Measurements from ENCODE around the gene GBE1. TPM values are rescaled to one million over a fixed set of nuclear protein-coding genes. Genes with fewer than 3 reads are reported as not detected.

Gene GBE1
- total RNA-seq, 1 donor: 184 TPM

DNA sequence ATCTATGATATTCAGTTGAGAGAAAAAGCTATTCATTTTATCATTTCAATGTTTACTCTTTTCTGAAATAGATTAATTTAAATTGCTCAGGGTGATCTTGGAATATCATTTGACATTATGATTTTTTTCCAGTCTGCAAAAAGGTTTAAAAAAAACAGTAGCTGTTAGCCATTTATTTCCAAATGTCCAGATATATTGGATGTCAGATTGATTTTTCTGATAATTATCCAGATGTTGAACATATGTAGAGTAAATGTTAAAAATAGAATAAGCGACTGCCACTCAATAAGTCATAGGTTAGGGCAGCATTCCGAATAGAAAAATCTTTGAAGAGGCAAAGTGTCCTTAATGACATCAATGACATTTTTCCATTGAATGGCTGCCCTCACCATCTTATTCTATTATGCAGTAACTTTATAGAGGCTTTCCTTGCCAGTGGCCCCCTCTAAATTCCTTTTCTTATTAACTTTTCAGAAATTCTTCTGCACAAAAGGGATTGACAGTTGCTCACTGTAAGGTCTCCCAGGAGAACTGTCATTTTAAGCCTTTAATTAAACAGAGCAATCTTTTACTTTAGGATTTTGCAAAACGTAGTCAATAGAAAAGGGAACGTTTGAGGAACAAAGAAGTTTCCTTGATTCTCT is 316.5 kb downstream of the GBE1 start:
- H3K36me3 ChIP-seq (ENCODE audit: insufficient read depth, low read length): no peaks in the 10 kb centered on the region
- no peak for DNase-seq (ENCODE audit: insufficient read length, low spot score, missing footprints)
- TF ChIP-seq, protein P1, sequence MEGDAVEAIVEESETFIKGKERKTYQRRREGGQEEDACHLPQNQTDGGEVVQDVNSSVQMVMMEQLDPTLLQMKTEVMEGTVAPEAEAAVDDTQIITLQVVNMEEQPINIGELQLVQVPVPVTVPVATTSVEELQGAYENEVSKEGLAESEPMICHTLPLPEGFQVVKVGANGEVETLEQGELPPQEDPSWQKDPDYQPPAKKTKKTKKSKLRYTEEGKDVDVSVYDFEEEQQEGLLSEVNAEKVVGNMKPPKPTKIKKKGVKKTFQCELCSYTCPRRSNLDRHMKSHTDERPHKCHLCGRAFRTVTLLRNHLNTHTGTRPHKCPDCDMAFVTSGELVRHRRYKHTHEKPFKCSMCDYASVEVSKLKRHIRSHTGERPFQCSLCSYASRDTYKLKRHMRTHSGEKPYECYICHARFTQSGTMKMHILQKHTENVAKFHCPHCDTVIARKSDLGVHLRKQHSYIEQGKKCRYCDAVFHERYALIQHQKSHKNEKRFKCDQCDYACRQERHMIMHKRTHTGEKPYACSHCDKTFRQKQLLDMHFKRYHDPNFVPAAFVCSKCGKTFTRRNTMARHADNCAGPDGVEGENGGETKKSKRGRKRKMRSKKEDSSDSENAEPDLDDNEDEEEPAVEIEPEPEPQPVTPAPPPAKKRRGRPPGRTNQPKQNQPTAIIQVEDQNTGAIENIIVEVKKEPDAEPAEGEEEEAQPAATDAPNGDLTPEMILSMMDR (IDR thresholded peaks at IDR 0.05; ENCODE audit: extremely low read depth, low read depth, low read length): no peak
- H3K79me2 ChIP-seq (ENCODE audit: insufficient read depth, low read length): no peaks in the 10 kb centered on the region
- no peak overlapping the region for H3K4me2 ChIP-seq (ENCODE audit: insufficient read depth, low read length)
- no peak overlapping the region for H3K4me3 ChIP-seq (ENCODE audit: insufficient read depth, low read length)
- H3K4me1 ChIP-seq (ENCODE audit: insufficient read depth, low read length): peaks cover 33% of the 10 kb centered on the region
- H3K9me3 ChIP-seq (ENCODE audit: low read depth, low read length): no peaks in the 10 kb centered on the region
- H3K27ac ChIP-seq (ENCODE audit: low read depth, low read length): peak overlapping the region; percentile 95
- H4K20me1 ChIP-seq (ENCODE audit: insufficient read depth, low read length): no peaks in the 10 kb centered on the region
- H3K27me3 ChIP-seq (ENCODE audit: insufficient read depth, low read length): no peaks in the 10 kb centered on the region
- H2AFZ ChIP-seq (ENCODE audit: low read length): no peak overlapping the region

DNA sequence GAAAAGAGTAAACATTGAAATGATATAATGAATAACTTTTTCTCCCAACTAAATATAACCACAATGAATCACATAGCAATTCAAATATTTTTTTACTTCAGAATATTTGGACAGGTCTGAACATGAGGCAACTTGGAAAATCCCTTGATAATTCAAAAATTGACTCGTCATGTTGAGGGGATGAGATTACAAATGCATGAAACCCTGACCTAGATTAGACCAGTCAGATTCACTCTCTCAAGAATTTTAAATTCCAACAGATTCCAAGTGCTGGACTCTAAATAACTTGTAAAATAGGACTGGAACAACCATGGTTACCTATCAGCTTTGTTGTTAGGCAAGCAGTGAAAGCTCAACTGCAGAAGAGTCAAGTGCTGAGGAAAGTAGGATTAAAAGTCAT is 317.5 kb downstream of the GBE1 start:
- no peak overlapping the region for H2AFZ ChIP-seq (ENCODE audit: low read length)
- H3K4me1 ChIP-seq (ENCODE audit: insufficient read depth, low read length): peaks cover 30% of the 10 kb centered on the region
- TF ChIP-seq, protein P1 (IDR thresholded peaks at IDR 0.05; ENCODE audit: extremely low read depth, low read depth, low read length): no peak
- H3K27ac ChIP-seq (ENCODE audit: low read depth, low read length): peak overlapping the region; percentile 95
- peak overlapping the region; percentile 44 for H3K4me2 ChIP-seq (ENCODE audit: insufficient read depth, low read length)
- DNase-seq (ENCODE audit: insufficient read length, low spot score, missing footprints): peak; percentile 69
- no peaks in the 10 kb centered on the region for H4K20me1 ChIP-seq (ENCODE audit: insufficient read depth, low read length)
- no peak overlapping the region for H3K4me3 ChIP-seq (ENCODE audit: insufficient read depth, low read length)
- H3K27me3 ChIP-seq (ENCODE audit: insufficient read depth, low read length): no peaks in the 10 kb centered on the region
- H3K9me3 ChIP-seq (ENCODE audit: low read depth, low read length): no peaks in the 10 kb centered on the region
- no peaks in the 10 kb centered on the region for H3K79me2 ChIP-seq (ENCODE audit: insufficient read depth, low read length)
- H3K36me3 ChIP-seq (ENCODE audit: insufficient read depth, low read length): no peaks in the 10 kb centered on the region

DNA sequence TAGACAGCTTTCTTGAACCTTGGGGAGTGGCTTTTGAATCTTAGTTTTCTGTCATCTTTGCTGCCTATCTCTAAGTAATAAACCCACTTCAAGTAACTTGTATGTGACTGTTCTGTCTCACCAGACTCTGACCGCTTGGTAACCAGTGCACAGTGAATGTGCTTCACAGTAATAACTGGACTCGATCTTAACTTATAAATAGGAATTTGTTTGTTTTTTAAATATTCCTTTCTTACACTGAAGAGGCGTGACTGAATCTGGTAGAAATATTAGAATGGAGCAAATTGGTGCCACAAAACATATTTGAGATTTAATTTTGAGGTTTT is 318.0 kb downstream of the GBE1 start:
- peak overlapping the region; percentile 45 for H2AFZ ChIP-seq (ENCODE audit: low read length)
- TF ChIP-seq, protein P1 (IDR thresholded peaks at IDR 0.05; ENCODE audit: extremely low read depth, low read depth, low read length): no peak
- H3K4me3 ChIP-seq (ENCODE audit: insufficient read depth, low read length): no peak overlapping the region
- H4K20me1 ChIP-seq (ENCODE audit: insufficient read depth, low read length): no peaks in the 10 kb centered on the region
- no peaks in the 10 kb centered on the region for H3K27me3 ChIP-seq (ENCODE audit: insufficient read depth, low read length)
- peaks cover 30% of the 10 kb centered on the region for H3K4me1 ChIP-seq (ENCODE audit: insufficient read depth, low read length)
- no peak for DNase-seq (ENCODE audit: insufficient read length, low spot score, missing footprints)
- H3K36me3 ChIP-seq (ENCODE audit: insufficient read depth, low read length): no peaks in the 10 kb centered on the region
- H3K4me2 ChIP-seq (ENCODE audit: insufficient read depth, low read length): peak overlapping the region; percentile 33
- no peaks in the 10 kb centered on the region for H3K9me3 ChIP-seq (ENCODE audit: low read depth, low read length)
- H3K27ac ChIP-seq (ENCODE audit: low read depth, low read length): peak overlapping the region; percentile 79
- no peaks in the 10 kb centered on the region for H3K79me2 ChIP-seq (ENCODE audit: insufficient read depth, low read length)

DNA sequence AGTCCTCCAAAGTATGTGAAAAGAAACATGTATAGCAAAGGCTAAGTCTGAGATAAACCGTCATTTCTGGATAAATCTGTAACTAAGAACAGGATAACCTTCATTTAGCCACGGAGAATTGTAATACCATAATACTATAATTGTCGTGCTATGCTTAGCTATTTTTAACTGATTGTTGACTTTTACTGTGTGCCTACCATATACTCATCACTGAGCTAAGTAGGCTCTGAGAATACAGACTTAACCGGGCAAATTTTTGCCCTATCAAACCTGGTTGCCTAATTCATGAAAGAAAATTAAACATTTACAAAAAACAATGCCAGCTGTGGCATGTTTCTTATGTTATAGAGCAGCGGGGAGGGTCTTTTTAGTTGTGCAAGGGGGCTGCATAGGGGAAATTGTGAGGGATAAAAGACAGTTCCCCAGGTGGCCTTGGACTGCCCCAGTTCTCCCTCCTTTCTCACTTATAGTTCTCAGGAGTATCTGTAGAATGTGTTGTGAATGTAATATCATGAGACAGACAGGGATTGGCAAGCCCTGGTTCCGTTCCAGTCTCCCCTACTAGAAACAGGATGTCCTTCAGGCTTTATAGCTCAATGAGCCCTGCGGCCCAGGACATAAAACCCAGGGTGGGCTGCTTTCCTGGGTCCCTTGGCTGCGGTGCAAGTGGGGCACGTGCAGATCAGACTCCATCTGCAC is 318.5 kb downstream of the GBE1 start:
- peak; percentile 64 for DNase-seq (ENCODE audit: insufficient read length, low spot score, missing footprints)
- Histone ChIP-seq H3K27me3 (ENCODE audit: insufficient read depth, low read length) (no peaks in the 10 kb centered on the region), H3K4me1 (ENCODE audit: insufficient read depth, low read length) (peaks cover 28% of the 10 kb centered on the region), H4K20me1 (ENCODE audit: insufficient read depth, low read length) (no peaks in the 10 kb centered on the region), H2AFZ (ENCODE audit: low read length) (peak overlapping the region; percentile 45), H3K4me2 (ENCODE audit: insufficient read depth, low read length) (peak overlapping the region; percentile 33), H3K79me2 (ENCODE audit: insufficient read depth, low read length) (no peaks in the 10 kb centered on the region), H3K4me3 (ENCODE audit: insufficient read depth, low read length) (no peak overlapping the region), H3K27ac (ENCODE audit: low read depth, low read length) (peak overlapping the region; percentile 79), H3K9me3 (ENCODE audit: low read depth, low read length) (no peaks in the 10 kb centered on the region), H3K36me3 (ENCODE audit: insufficient read depth, low read length) (no peaks in the 10 kb centered on the region)
- TF ChIP-seq, protein P1 (IDR thresholded peaks at IDR 0.05; ENCODE audit: extremely low read depth, low read depth, low read length): no peak
